ENCODE data around the gene TSC22D2.

TSC22D2 gene

GRCh38 chr3:150408221-150409124, at the start of gene TSC22D2:
TSS of gene TSC22D2 (plus strand) at chr3:150408298. CDS start at chr3:150409351, 1,053 bp downstream.
- TF ChIP-seq CTCF (IDR thresholded peaks at IDR 0.05; ENCODE audit: insufficient read depth, low read length, poor library complexity, severe bottlenecking) = no peak
- H3K36me3 ChIP-seq (ENCODE audit: control insufficient read depth, insufficient read depth, low read length) = no peaks in the 10 kb centered on the region
- peak within 1 kb of the TSS; percentile 97 for H3K4me3 ChIP-seq (replicated peaks; ENCODE audit: low read depth, low read length)
- H3K27me3 ChIP-seq (replicated peaks; ENCODE audit: control insufficient read depth, insufficient read depth, low read length) = no peaks in the 10 kb centered on the region
- DNase-seq (ENCODE audit: extremely low read depth, insufficient read length) = peak; percentile 97

- H3K27me3 ChIP-seq (replicated peaks; ENCODE audit: control insufficient read depth, insufficient read depth, low read length) = no peaks in the 10 kb centered on the region
- no peaks in the 10 kb centered on the region for H3K36me3 ChIP-seq (ENCODE audit: control insufficient read depth, insufficient read depth, low read length)
- no peak overlapping the region for H3K4me3 ChIP-seq (replicated peaks; ENCODE audit: low read depth, low read length)
- DNase-seq (ENCODE audit: extremely low read depth, insufficient read length) = no peak
- TF ChIP-seq CTCF (IDR thresholded peaks at IDR 0.05; ENCODE audit: insufficient read depth, low read length, poor library complexity, severe bottlenecking) = no peak
Observed at GRCh38 chr3:150359381-150359780, 48.7 kb upstream of the TSC22D2 start.

GRCh38 chr3:150360966-150361365, 47.1 kb upstream of the TSC22D2 start:
- no peaks in the 10 kb centered on the region for H3K27me3 ChIP-seq (replicated peaks; ENCODE audit: control insufficient read depth, insufficient read depth, low read length)
- no peak overlapping the region for H3K4me3 ChIP-seq (replicated peaks; ENCODE audit: low read depth, low read length)
- no peak for DNase-seq (ENCODE audit: extremely low read depth, insufficient read length)
- no peaks in the 10 kb centered on the region for H3K36me3 ChIP-seq (ENCODE audit: control insufficient read depth, insufficient read depth, low read length)
- TF ChIP-seq CTCF (IDR thresholded peaks at IDR 0.05; ENCODE audit: insufficient read depth, low read length, poor library complexity, severe bottlenecking) = no peak

GRCh38 chr3:150362515-150363302, 45.4 kb upstream of the TSC22D2 start:
- no peak for DNase-seq (ENCODE audit: extremely low read depth, insufficient read length)
- no peak overlapping the region for H3K4me3 ChIP-seq (replicated peaks; ENCODE audit: low read depth, low read length)
- no peak for TF ChIP-seq CTCF (IDR thresholded peaks at IDR 0.05; ENCODE audit: insufficient read depth, low read length, poor library complexity, severe bottlenecking)
- no peaks in the 10 kb centered on the region for H3K36me3 ChIP-seq (ENCODE audit: control insufficient read depth, insufficient read depth, low read length)
- no peaks in the 10 kb centered on the region for H3K27me3 ChIP-seq (replicated peaks; ENCODE audit: control insufficient read depth, insufficient read depth, low read length)

- no peak for TF ChIP-seq CTCF (IDR thresholded peaks at IDR 0.05; ENCODE audit: insufficient read depth, low read length, poor library complexity, severe bottlenecking)
- Histone ChIP-seq H3K27me3 (replicated peaks; ENCODE audit: control insufficient read depth, insufficient read depth, low read length) (no peaks in the 10 kb centered on the region), H3K36me3 (ENCODE audit: control insufficient read depth, insufficient read depth, low read length) (no peaks in the 10 kb centered on the region), H3K4me3 (replicated peaks; ENCODE audit: low read depth, low read length) (no peak overlapping the region)
- no peak for DNase-seq (ENCODE audit: extremely low read depth, insufficient read length)
Observed at GRCh38 chr3:150363420-150363819, 44.7 kb upstream of the TSC22D2 start.
